HepG2 (cell line): Measurements from ENCODE around the gene GALR3. TPM values are rescaled to one million over a fixed set of nuclear protein-coding genes. Genes with fewer than 3 reads are reported as not detected.

Source experiments
- ADNP ChIP-seq: sonication (generic); formaldehyde crosslinking; IDR thresholded peaks from 2 replicates; pipeline ENCODE4 v1.4.0; 2020; ENCODE audit warnings: missing genetic modification reagents
- ARNTL ChIP-seq: sonication (generic); formaldehyde crosslinking; IDR thresholded peaks from 2 replicates; pipeline ENCODE4 v1.4.0; 2020; ENCODE audit warnings: mild to moderate bottlenecking, missing genetic modification reagents
- CREM ChIP-seq, 2 experiments: sonication (generic) in 1 of 2; formaldehyde crosslinking in 1 of 2; IDR thresholded peaks; 2 replicates each; pipeline versions ENCODE4 v1.4.0 to v1.6.1; 2016 to 2020; ENCODE audit warnings: antibody characterized with exemption in 1 of 2, mild to moderate bottlenecking in 1 of 2, missing genetic modification reagents in 1 of 2
- DMAP1 ChIP-seq: IDR thresholded peaks from 2 replicates; pipeline ENCODE4 v1.6.1; 2016
- DNMT1 ChIP-seq: sonication (generic); formaldehyde crosslinking; IDR thresholded peaks from 2 replicates; pipeline ENCODE4 v1.5.1; 2020; ENCODE audit warnings: mild to moderate bottlenecking, missing genetic modification reagents
- ELF1 ChIP-seq: sonication (generic); formaldehyde crosslinking; IDR thresholded peaks from 2 replicates; pipeline ENCODE4 v1.4.0; 2020; ENCODE audit warnings: missing genetic modification reagents
- ESRRA ChIP-seq: sonication (generic); formaldehyde crosslinking; IDR thresholded peaks from 2 replicates; pipeline ENCODE4 v1.5.1; 2020; ENCODE audit warnings: mild to moderate bottlenecking, low read depth, missing genetic modification reagents
- GRHL1 ChIP-seq: sonication (generic); formaldehyde crosslinking; conservative IDR thresholded peaks from 2 replicates; pipeline ENCODE4 v1.8.0; 2022; ENCODE audit warnings: missing genetic modification reagents
- HMG20B ChIP-seq: conservative IDR thresholded peaks from 2 replicates; pipeline ENCODE4 v1.6.1; 2016; ENCODE audit warnings: missing genetic modification reagents, missing compliant biosample characterization
- KDM5A ChIP-seq: fragments of 200-600 bp; sonication (generic); IDR thresholded peaks from 2 replicates; pipeline ENCODE4 v1.7.0; 2018; ENCODE audit warnings: antibody characterized with exemption, mild to moderate bottlenecking, low read length, borderline replicate concordance
- MIXL1 ChIP-seq: IDR thresholded peaks from 2 replicates; pipeline ENCODE4 v1.6.1; 2016
- PHF20 ChIP-seq: sonication (generic); formaldehyde crosslinking; IDR thresholded peaks from 2 replicates; pipeline ENCODE4 v1.5.0; 2020; ENCODE audit warnings: mild to moderate bottlenecking, missing genetic modification reagents
- PLRG1 ChIP-seq: fragments of 450-650 bp; conservative IDR thresholded peaks from 2 replicates; pipeline ENCODE4 v1.6.1; 2016
- RAD21 ChIP-seq: fragments of 450-650 bp; formaldehyde crosslinking; IDR thresholded peaks from 2 replicates; pipeline ENCODE4 v1.5.0; 2020; ENCODE audit warnings: mild to moderate bottlenecking
- REXO4 ChIP-seq: sonication (generic); formaldehyde crosslinking; IDR thresholded peaks from 2 replicates; pipeline ENCODE4 v1.8.0; 2022; ENCODE audit warnings: missing genetic modification reagents, mild to moderate bottlenecking, borderline replicate concordance
- SKI ChIP-seq: fragments of 450-650 bp; IDR thresholded peaks from one replicate; pipeline ENCODE4 v1.6.1; 2018; ENCODE audit warnings: mild to moderate bottlenecking; ENCODE audit not compliant: partially characterized antibody
- SMAD3 ChIP-seq: sonication (generic); formaldehyde crosslinking; IDR thresholded peaks from 2 replicates; pipeline ENCODE4 v1.4.0; 2020; ENCODE audit warnings: missing genetic modification reagents
- SNRNP70 ChIP-seq: fragments of 200-400 bp; formaldehyde crosslinking; IDR thresholded peaks from 2 replicates; pipeline ENCODE4 v1.6.1; 2017; ENCODE audit warnings: mild to moderate bottlenecking, low read depth, low read length, moderate library complexity
- TGIF2 ChIP-seq: IDR thresholded peaks from 2 replicates; pipeline ENCODE4 v1.6.1; 2016; ENCODE audit warnings: control low read depth, missing compliant biosample characterization
- YEATS2 ChIP-seq: sonication (generic); formaldehyde crosslinking; IDR thresholded peaks from 2 replicates; pipeline ENCODE4 v1.4.0; 2020; ENCODE audit warnings: missing genetic modification reagents, borderline replicate concordance
- ZBTB42 ChIP-seq: sonication (generic); formaldehyde crosslinking; IDR thresholded peaks from 2 replicates; pipeline ENCODE4 v1.5.0; 2020; ENCODE audit warnings: mild to moderate bottlenecking, missing genetic modification reagents
- ZMYM2 ChIP-seq: sonication (generic); formaldehyde crosslinking; IDR thresholded peaks from 2 replicates; pipeline ENCODE4 v1.8.0; 2022; ENCODE audit warnings: mild to moderate bottlenecking, missing genetic modification reagents
- ZNF251 ChIP-seq: sonication (generic); formaldehyde crosslinking; IDR thresholded peaks from 2 replicates; pipeline ENCODE4 v1.9.0; 2021; ENCODE audit warnings: mild to moderate bottlenecking, missing genetic modification reagents
- ZNF383 ChIP-seq: sonication (generic); formaldehyde crosslinking; IDR thresholded peaks from 2 replicates; pipeline ENCODE4 v1.4.0; 2020; ENCODE audit warnings: missing genetic modification reagents, mild to moderate bottlenecking, borderline replicate concordance
- ZNF431 ChIP-seq: sonication (generic); formaldehyde crosslinking; IDR thresholded peaks from 2 replicates; pipeline ENCODE4 v1.9.0; 2022; ENCODE audit warnings: missing genetic modification reagents, low read depth, mild to moderate bottlenecking, borderline replicate concordance
- ZNF446 ChIP-seq: sonication (generic); formaldehyde crosslinking; IDR thresholded peaks from 2 replicates; pipeline ENCODE4 v1.5.0; 2020; ENCODE audit warnings: mild to moderate bottlenecking, missing genetic modification reagents
- ZNF496 ChIP-seq: sonication (generic); formaldehyde crosslinking; IDR thresholded peaks from 2 replicates; pipeline ENCODE4 v1.8.1; 2023; ENCODE audit warnings: mild to moderate bottlenecking, moderate library complexity, missing genetic modification reagents; ENCODE audit not compliant: insufficient replicate concordance
- ZNF547 ChIP-seq: sonication (generic); formaldehyde crosslinking; IDR thresholded peaks from 2 replicates; pipeline ENCODE4 v1.5.1; 2020; ENCODE audit warnings: mild to moderate bottlenecking, missing genetic modification reagents
- ZNF556 ChIP-seq: sonication (generic); formaldehyde crosslinking; IDR thresholded peaks from 2 replicates; pipeline ENCODE4 v1.4.0; 2020; ENCODE audit warnings: mild to moderate bottlenecking, missing genetic modification reagents, borderline replicate concordance
- ZNF558 ChIP-seq: sonication (generic); formaldehyde crosslinking; IDR thresholded peaks from 2 replicates; pipeline ENCODE4 v1.9.0; 2022; ENCODE audit warnings: mild to moderate bottlenecking, missing genetic modification reagents, borderline replicate concordance
- ZNF569 ChIP-seq: sonication (generic); formaldehyde crosslinking; IDR thresholded peaks from 2 replicates; pipeline ENCODE4 v1.5.0; 2020; ENCODE audit warnings: mild to moderate bottlenecking, missing genetic modification reagents, moderate library complexity, borderline replicate concordance
- ZNF605 ChIP-seq: sonication (generic); formaldehyde crosslinking; IDR thresholded peaks from 2 replicates; pipeline ENCODE4 v1.8.0; 2022; ENCODE audit warnings: mild to moderate bottlenecking, missing genetic modification reagents
- polyA plus RNA-seq, 8 experiments: library from polyadenylated mRNA; depleted of rRNA in 3 of 8; stranded (reverse) in 7 of 8; unstranded in 1 of 8; fragments of >200 nt; fragmentation: Illumina TruSeq in 4 of 8; extraction: Trizol in 4 of 8; gene quantifications; 2 replicates each; pipeline versions ENCODE4 v1.2.1 to v1.2.3, GENCODE V29; 2011 to 2016; ENCODE audit warnings: low read depth in 4 of 8, missing spikeins in 1 of 8, mixed read lengths in 1 of 8; ENCODE audit not compliant: insufficient read depth in 1 of 8
- total RNA-seq, 5 experiments: library from RNA; depleted of rRNA; stranded (reverse); fragments of >200 nt; fragmentation: Illumina TruSeq; extraction: Trizol; gene quantifications; 2 replicates each; pipeline ENCODE4 v1.2.3, GENCODE V29; 2016; ENCODE audit warnings: low read depth in 1 of 5

GALR3 gene
- total and polyA plus RNA-seq, 2 of the 13 experiments (the other 11 are each of a cell fraction or from before 2014, with no cell fraction given): 0.13 TPM; not detected in 1

GRCh38 chr22:37804881-37805809 lies 18.0 kb upstream of the GALR3 start (continued):
- no peak for TF ChIP-seq ZNF496 (CRISPR knock-in tag)
- TF ChIP-seq SNRNP70: no peak
- TF ChIP-seq ZBTB42: no peak
- 0 out of 2 replicates have a peak, but pooled peaks have one; percentile 28 for TF ChIP-seq ZNF431
- TF ChIP-seq TGIF2 (CRISPR knock-in tag): peak; percentile 70; the same call in 1 of the 2 replicates
- TF ChIP-seq ZNF251 (CRISPR knock-in tag): no peak
- TF ChIP-seq ESRRA: no peak
- no peak for TF ChIP-seq ZNF556 (CRISPR knock-in tag)
- TF ChIP-seq PHF20 (CRISPR knock-in tag): peak; percentile 53; the same call in 1 of the 2 replicates
- no peak for TF ChIP-seq HMG20B
- TF ChIP-seq ELF1 (CRISPR knock-in tag): peak; percentile 30; the same call in 1 of the 2 replicates
- no peak for TF ChIP-seq MIXL1 (CRISPR knock-in tag)
- peak; percentile 50 for TF ChIP-seq DMAP1 (CRISPR knock-in tag)
- TF ChIP-seq GRHL1 (CRISPR knock-in tag): no peak
- no peak for TF ChIP-seq PLRG1
- TF ChIP-seq DNMT1 (CRISPR knock-in tag): no peak
- peak; percentile 69; the same call in 1 of the 2 replicates for TF ChIP-seq ZNF446 (CRISPR knock-in tag)
- no peak for TF ChIP-seq ZNF569
- no peak; the same call in 1 of the 2 replicates for TF ChIP-seq CREM (IDR thresholded peaks at IDR 0.05)
- no peak for TF ChIP-seq CREM (CRISPR knock-in tag; IDR thresholded peaks at IDR 0.05)
- no peak for TF ChIP-seq ZMYM2 (CRISPR knock-in tag)
- TF ChIP-seq YEATS2 (CRISPR knock-in tag): peak; percentile 83
- peak; percentile 66; the same call in 1 of the 2 replicates for TF ChIP-seq REXO4 (CRISPR knock-in tag)
- no peak for TF ChIP-seq ZNF383 (CRISPR knock-in tag)
- TF ChIP-seq ARNTL (CRISPR knock-in tag): no peak
- TF ChIP-seq ZNF558 (CRISPR knock-in tag): peak; percentile 59; the same call in 1 of the 2 replicates
- TF ChIP-seq KDM5A: no peak
- TF ChIP-seq ZNF547 (CRISPR knock-in tag): peak; percentile 88
- TF ChIP-seq SKI: peak; percentile 43
- peak; percentile 67; the same call in 1 of the 2 replicates for TF ChIP-seq ZNF605 (CRISPR knock-in tag)
- TF ChIP-seq ADNP (CRISPR knock-in tag): 0 out of 2 replicates have a peak, but pooled peaks have one; percentile 27
- TF ChIP-seq SMAD3 (CRISPR knock-in tag): peak; percentile 11; the same call in 1 of the 2 replicates
- TF ChIP-seq RAD21: peak; percentile 36
